Measurements from ENCODE around the gene TCF4.

TCF4 gene

GRCh38 chr18:55362303-55362702, 225.7 kb downstream of the TCF4 start:
- no peak for ATAC-seq
- TF ChIP-seq, protein P1, sequence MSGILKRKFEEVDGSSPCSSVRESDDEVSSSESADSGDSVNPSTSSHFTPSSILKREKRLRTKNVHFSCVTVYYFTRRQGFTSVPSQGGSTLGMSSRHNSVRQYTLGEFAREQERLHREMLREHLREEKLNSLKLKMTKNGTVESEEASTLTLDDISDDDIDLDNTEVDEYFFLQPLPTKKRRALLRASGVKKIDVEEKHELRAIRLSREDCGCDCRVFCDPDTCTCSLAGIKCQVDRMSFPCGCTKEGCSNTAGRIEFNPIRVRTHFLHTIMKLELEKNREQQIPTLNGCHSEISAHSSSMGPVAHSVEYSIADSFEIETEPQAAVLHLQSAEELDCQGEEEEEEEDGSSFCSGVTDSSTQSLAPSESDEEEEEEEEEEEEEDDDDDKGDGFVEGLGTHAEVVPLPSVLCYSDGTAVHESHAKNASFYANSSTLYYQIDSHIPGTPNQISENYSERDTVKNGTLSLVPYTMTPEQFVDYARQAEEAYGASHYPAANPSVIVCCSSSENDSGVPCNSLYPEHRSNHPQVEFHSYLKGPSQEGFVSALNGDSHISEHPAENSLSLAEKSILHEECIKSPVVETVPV (CRISPR knock-in tag; IDR thresholded peaks at IDR 0.05): no peak
- TF ChIP-seq, protein P2, sequence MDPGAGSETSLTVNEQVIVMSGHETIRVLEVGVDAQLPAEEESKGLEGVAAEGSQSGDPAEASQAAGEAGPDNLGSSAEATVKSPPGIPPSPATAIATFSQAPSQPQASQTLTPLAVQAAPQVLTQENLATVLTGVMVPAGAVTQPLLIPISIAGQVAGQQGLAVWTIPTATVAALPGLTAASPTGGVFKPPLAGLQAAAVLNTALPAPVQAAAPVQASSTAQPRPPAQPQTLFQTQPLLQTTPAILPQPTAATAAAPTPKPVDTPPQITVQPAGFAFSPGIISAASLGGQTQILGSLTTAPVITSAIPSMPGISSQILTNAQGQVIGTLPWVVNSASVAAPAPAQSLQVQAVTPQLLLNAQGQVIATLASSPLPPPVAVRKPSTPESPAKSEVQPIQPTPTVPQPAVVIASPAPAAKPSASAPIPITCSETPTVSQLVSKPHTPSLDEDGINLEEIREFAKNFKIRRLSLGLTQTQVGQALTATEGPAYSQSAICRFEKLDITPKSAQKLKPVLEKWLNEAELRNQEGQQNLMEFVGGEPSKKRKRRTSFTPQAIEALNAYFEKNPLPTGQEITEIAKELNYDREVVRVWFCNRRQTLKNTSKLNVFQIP (CRISPR knock-in tag; IDR thresholded peaks at IDR 0.05; ENCODE audit: borderline replicate concordance, low read depth): no peak
- no peak for TF ChIP-seq RARB (CRISPR knock-in tag; IDR thresholded peaks at IDR 0.05)
- no peak for TF ChIP-seq ARNTL (CRISPR knock-in tag; IDR thresholded peaks at IDR 0.05; ENCODE audit: borderline replicate concordance, low read depth)
- TF ChIP-seq ISL1 (CRISPR knock-in tag; IDR thresholded peaks at IDR 0.05): no peak
- no peak for TF ChIP-seq ESRRG (CRISPR knock-in tag; IDR thresholded peaks at IDR 0.05)
- no peak for TF ChIP-seq OSR1 (CRISPR knock-in tag; IDR thresholded peaks at IDR 0.05)
- TF ChIP-seq, protein P3, sequence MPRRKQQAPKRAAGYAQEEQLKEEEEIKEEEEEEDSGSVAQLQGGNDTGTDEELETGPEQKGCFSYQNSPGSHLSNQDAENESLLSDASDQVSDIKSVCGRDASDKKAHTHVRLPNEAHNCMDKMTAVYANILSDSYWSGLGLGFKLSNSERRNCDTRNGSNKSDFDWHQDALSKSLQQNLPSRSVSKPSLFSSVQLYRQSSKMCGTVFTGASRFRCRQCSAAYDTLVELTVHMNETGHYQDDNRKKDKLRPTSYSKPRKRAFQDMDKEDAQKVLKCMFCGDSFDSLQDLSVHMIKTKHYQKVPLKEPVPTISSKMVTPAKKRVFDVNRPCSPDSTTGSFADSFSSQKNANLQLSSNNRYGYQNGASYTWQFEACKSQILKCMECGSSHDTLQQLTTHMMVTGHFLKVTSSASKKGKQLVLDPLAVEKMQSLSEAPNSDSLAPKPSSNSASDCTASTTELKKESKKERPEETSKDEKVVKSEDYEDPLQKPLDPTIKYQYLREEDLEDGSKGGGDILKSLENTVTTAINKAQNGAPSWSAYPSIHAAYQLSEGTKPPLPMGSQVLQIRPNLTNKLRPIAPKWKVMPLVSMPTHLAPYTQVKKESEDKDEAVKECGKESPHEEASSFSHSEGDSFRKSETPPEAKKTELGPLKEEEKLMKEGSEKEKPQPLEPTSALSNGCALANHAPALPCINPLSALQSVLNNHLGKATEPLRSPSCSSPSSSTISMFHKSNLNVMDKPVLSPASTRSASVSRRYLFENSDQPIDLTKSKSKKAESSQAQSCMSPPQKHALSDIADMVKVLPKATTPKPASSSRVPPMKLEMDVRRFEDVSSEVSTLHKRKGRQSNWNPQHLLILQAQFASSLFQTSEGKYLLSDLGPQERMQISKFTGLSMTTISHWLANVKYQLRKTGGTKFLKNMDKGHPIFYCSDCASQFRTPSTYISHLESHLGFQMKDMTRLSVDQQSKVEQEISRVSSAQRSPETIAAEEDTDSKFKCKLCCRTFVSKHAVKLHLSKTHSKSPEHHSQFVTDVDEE (CRISPR knock-in tag; IDR thresholded peaks at IDR 0.05): no peak
- no peak for TF ChIP-seq ZNF8 (CRISPR knock-in tag; IDR thresholded peaks at IDR 0.05)

- no peak for TF ChIP-seq ZNF70 (CRISPR knock-in tag; IDR thresholded peaks at IDR 0.05)
- TF ChIP-seq PPARA (CRISPR knock-in tag; IDR thresholded peaks at IDR 0.05; ENCODE audit: borderline replicate concordance): no peak
- TF ChIP-seq TCF4 (CRISPR knock-in tag; IDR thresholded peaks at IDR 0.05; ENCODE audit: borderline replicate concordance): no peak
- TF ChIP-seq, protein P1 (CRISPR knock-in tag; IDR thresholded peaks at IDR 0.05): no peak
- no peak for TF ChIP-seq SNAI2 (CRISPR knock-in tag; IDR thresholded peaks at IDR 0.05)
- TF ChIP-seq RARB (CRISPR knock-in tag; IDR thresholded peaks at IDR 0.05): no peak
- TF ChIP-seq ISL1 (CRISPR knock-in tag; IDR thresholded peaks at IDR 0.05): no peak
- TF ChIP-seq, protein P2 (CRISPR knock-in tag; IDR thresholded peaks at IDR 0.05; ENCODE audit: borderline replicate concordance, low read depth): no peak
- no peak for TF ChIP-seq GLIS3 (CRISPR knock-in tag; IDR thresholded peaks at IDR 0.05)
- TF ChIP-seq TOX (CRISPR knock-in tag; IDR thresholded peaks at IDR 0.05; ENCODE audit: borderline replicate concordance): no peak
- no peak for TF ChIP-seq ZNF8 (CRISPR knock-in tag; IDR thresholded peaks at IDR 0.05)
- no peak for TF ChIP-seq BACH2 (CRISPR knock-in tag; IDR thresholded peaks at IDR 0.05; ENCODE audit: borderline replicate concordance)
- ATAC-seq: no peak
These were observed 226.3 kb downstream of the TCF4 start for GRCh38 chr18:55361492-55362250.

GRCh38 chr18:55360061-55360460, 227.9 kb downstream of the TCF4 start:
- TF ChIP-seq ZNF70 (CRISPR knock-in tag; IDR thresholded peaks at IDR 0.05): no peak
- no peak for TF ChIP-seq ZNF565 (CRISPR knock-in tag; conservative IDR thresholded peaks at IDR 0.05; ENCODE audit: low read depth)
- no peak for TF ChIP-seq ISL1 (CRISPR knock-in tag; IDR thresholded peaks at IDR 0.05)
- no peak for TF ChIP-seq TOX (CRISPR knock-in tag; IDR thresholded peaks at IDR 0.05; ENCODE audit: borderline replicate concordance)
- ATAC-seq: no peak

DNA sequence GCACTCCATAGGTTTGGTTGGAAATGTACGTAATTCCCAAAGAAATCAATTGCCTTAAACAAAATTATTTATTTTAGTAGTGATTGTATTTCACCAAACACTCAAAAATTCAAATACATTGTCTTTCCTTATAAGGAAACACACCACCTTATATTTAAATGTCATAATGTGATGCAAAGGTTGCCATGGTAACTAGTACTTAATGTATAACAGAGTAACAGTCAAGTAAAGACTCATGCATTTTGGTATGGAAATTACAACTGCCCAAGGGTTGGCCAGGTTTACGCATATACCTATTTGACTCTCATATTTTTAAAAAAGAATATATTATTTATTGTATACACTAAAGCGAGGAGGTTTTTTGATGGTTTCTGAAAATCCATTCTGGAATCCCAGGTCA, 231.2 kb downstream of the TCF4 start:
- TF ChIP-seq PPARA (CRISPR knock-in tag; IDR thresholded peaks at IDR 0.05; ENCODE audit: borderline replicate concordance) (no peak), SNAI2 (CRISPR knock-in tag; IDR thresholded peaks at IDR 0.05) (no peak), ZFP3 (CRISPR knock-in tag; IDR thresholded peaks at IDR 0.05) (no peak), RARB (CRISPR knock-in tag; IDR thresholded peaks at IDR 0.05) (no peak), TCF4 (CRISPR knock-in tag; IDR thresholded peaks at IDR 0.05; ENCODE audit: borderline replicate concordance) (no peak), ZNF565 (CRISPR knock-in tag; conservative IDR thresholded peaks at IDR 0.05; ENCODE audit: low read depth) (no peak), CSDC2 (CRISPR knock-in tag; IDR thresholded peaks at IDR 0.05) (no peak), ZNF8 (CRISPR knock-in tag; IDR thresholded peaks at IDR 0.05) (no peak)
- TF ChIP-seq, protein P4, sequence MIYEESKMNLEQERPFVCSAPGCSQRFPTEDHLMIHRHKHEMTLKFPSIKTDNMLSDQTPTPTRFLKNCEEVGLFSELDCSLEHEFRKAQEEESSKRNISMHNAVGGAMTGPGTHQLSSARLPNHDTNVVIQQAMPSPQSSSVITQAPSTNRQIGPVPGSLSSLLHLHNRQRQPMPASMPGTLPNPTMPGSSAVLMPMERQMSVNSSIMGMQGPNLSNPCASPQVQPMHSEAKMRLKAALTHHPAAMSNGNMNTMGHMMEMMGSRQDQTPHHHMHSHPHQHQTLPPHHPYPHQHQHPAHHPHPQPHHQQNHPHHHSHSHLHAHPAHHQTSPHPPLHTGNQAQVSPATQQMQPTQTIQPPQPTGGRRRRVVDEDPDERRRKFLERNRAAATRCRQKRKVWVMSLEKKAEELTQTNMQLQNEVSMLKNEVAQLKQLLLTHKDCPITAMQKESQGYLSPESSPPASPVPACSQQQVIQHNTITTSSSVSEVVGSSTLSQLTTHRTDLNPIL (CRISPR knock-in tag; IDR thresholded peaks at IDR 0.05; ENCODE audit: low read depth): no peak
- TF ChIP-seq, protein P3 (CRISPR knock-in tag; IDR thresholded peaks at IDR 0.05): no peak
- no peak for ATAC-seq

All from SK-N-SH treated with all-trans-retinoic acid at 6 μM for 48 hours (cell line).